Measurements from ENCODE around the gene GFRA1. TPM values are rescaled to one million over a fixed set of nuclear protein-coding genes. Genes with fewer than 3 reads are reported as not detected.

GFRA1 gene
- total and polyA plus RNA-seq, 2 of the 4 experiments (the other 2 are of a cell fraction): 9.1 to 9.3 TPM

DNA sequence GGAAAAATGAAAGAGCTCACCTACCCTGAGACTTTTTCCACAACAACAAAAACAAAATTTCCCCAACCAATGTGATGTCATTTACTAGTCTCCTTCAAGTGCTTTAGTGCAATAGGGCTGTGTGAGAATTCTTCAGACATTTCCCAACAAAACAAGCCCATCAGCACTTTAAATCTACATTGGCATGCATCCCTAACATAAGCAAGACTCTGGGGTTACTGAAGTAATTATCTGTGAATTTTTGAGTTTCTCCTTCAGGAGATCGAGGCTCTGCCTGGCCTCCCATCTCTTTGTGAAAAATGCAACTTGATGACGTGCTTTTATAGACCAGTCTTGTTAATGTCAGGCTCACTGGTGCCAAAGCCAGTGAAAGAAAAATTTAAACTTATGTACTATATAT, 255.6 kb downstream of the GFRA1 start:
- intact Hi-C loops (cut with micrococcal nuclease): no loop called here
- no peak overlapping the region for H3K4me3 ChIP-seq (ENCODE audit: insufficient read depth, low read depth, low read length)
- H3K79me1 ChIP-seq (ENCODE audit: low read depth in 1 of 2, low read length in 2 of 2): no peaks in the 10 kb centered on the region
- no peak overlapping the region for H3K4ac ChIP-seq (ENCODE audit: low read depth, low read length)
- H3K23ac ChIP-seq (ENCODE audit: low read depth, low read length): no peak overlapping the region
- H3K9me3 ChIP-seq (ENCODE audit: control insufficient read depth, insufficient read depth, low read length): no peaks in the 10 kb centered on the region
- no peak overlapping the region for H3K14ac ChIP-seq (replicated peaks; ENCODE audit: low read depth, low read length)
- TF ChIP-seq NFE2L2 (IDR thresholded peaks at IDR 0.05; ENCODE audit: low read depth, low read length) (no peak), RFX5 (IDR thresholded peaks at IDR 0.05; ENCODE audit: low read depth, low read length) (no peak), MXI1 (IDR thresholded peaks at IDR 0.05; ENCODE audit: borderline replicate concordance, low read depth, low read length) (no peak), CHD1 (IDR thresholded peaks at IDR 0.05; ENCODE audit: low read depth, low read length) (no peak), SMC3 (IDR thresholded peaks at IDR 0.05; ENCODE audit: low read depth, low read length) (no peak), RAD21 (IDR thresholded peaks at IDR 0.05; ENCODE audit: low read length) (no peak), RCOR1 (IDR thresholded peaks at IDR 0.05; ENCODE audit: insufficient replicate concordance, low read length) (no peak)
- TF ChIP-seq, protein P1, sequence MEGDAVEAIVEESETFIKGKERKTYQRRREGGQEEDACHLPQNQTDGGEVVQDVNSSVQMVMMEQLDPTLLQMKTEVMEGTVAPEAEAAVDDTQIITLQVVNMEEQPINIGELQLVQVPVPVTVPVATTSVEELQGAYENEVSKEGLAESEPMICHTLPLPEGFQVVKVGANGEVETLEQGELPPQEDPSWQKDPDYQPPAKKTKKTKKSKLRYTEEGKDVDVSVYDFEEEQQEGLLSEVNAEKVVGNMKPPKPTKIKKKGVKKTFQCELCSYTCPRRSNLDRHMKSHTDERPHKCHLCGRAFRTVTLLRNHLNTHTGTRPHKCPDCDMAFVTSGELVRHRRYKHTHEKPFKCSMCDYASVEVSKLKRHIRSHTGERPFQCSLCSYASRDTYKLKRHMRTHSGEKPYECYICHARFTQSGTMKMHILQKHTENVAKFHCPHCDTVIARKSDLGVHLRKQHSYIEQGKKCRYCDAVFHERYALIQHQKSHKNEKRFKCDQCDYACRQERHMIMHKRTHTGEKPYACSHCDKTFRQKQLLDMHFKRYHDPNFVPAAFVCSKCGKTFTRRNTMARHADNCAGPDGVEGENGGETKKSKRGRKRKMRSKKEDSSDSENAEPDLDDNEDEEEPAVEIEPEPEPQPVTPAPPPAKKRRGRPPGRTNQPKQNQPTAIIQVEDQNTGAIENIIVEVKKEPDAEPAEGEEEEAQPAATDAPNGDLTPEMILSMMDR (conservative IDR thresholded peaks at IDR 0.05; ENCODE audit: low read depth, low read length): no peak
- TF ChIP-seq, protein P2, sequence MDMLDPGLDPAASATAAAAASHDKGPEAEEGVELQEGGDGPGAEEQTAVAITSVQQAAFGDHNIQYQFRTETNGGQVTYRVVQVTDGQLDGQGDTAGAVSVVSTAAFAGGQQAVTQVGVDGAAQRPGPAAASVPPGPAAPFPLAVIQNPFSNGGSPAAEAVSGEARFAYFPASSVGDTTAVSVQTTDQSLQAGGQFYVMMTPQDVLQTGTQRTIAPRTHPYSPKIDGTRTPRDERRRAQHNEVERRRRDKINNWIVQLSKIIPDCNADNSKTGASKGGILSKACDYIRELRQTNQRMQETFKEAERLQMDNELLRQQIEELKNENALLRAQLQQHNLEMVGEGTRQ (IDR thresholded peaks at IDR 0.05; ENCODE audit: low read depth, low read length): no peak
- H4K5ac ChIP-seq (ENCODE audit: low read depth, low read length): no peak overlapping the region
- no peak overlapping the region for H3K18ac ChIP-seq (ENCODE audit: low read depth, low read length)
- no peak overlapping the region for H2AK5ac ChIP-seq (ENCODE audit: low read depth, low read length)
- no peak overlapping the region for H2BK15ac ChIP-seq (ENCODE audit: low read depth, low read length)
- no peaks in the 10 kb centered on the region for H3K9me1 ChIP-seq (ENCODE audit: insufficient read depth, low read length)
- no peak overlapping the region for H2BK20ac ChIP-seq (ENCODE audit: low read depth, low read length)
- H3K9ac ChIP-seq (ENCODE audit: low read depth, low read length): no peak overlapping the region
- no peaks in the 10 kb centered on the region for H3K4me1 ChIP-seq (ENCODE audit: control insufficient read depth, insufficient read depth, low read length)
- H3K27ac ChIP-seq (ENCODE audit: insufficient read depth, low read length): no peak overlapping the region
- no peak overlapping the region for H3K4me2 ChIP-seq (ENCODE audit: low read depth, low read length)
- CTCF ChIA-PET: no interaction called here
- no peaks in the 10 kb centered on the region for H3K27me3 ChIP-seq (ENCODE audit: control insufficient read depth, insufficient read depth, low read length)
- in situ Hi-C loops (cut with MboI; ENCODE audit: low sequenced_read_pairs): no loop called here
- no peak overlapping the region for H4K8ac ChIP-seq (ENCODE audit: low read depth in 2 of 2, low read length in 2 of 2)
- H2BK5ac ChIP-seq (ENCODE audit: low read depth, low read length, poor library complexity, severe bottlenecking): no peak overlapping the region
- no CpG with 5 or more reads among the region's 2 CpGs for WGBS, 2 experiments (ENCODE audit: extremely low coverage in 2 of 2, insufficient read length in 1 of 2)
- no peaks in the 10 kb centered on the region for H4K20me1 ChIP-seq (ENCODE audit: insufficient read depth, low read length)
- DNase-seq (no peak), ATAC-seq (ENCODE audit: low read depth) (no peak)
- no peak overlapping the region for H2AK9ac ChIP-seq (replicated peaks; ENCODE audit: low read depth, low read length, poor library complexity)
- H2BK120ac ChIP-seq (ENCODE audit: low read depth, low read length): no peak overlapping the region
- no peaks in the 10 kb centered on the region for H3K36me3 ChIP-seq (ENCODE audit: control insufficient read depth, insufficient read depth, low read length)
- dilution Hi-C loops (cut with HindIII; ENCODE audit: low sequenced_read_pairs, unreplicated experiment): no loop called here
- H4K91ac ChIP-seq (ENCODE audit: insufficient read depth, low read depth, low read length): no peak overlapping the region
- no peak overlapping the region for H3K56ac ChIP-seq (ENCODE audit: extremely low read depth, insufficient read depth, low read length)
- no TSS peak for BruUV-seq (replicated peaks)
- POLR2A ChIA-PET (ENCODE audit: unreplicated experiment): no interaction called here
- no peak overlapping the region for H2AFZ ChIP-seq (replicated peaks; ENCODE audit: low read length, poor library complexity)
